GM18505 (cell line): ENCODE results near the gene ARSD.

Experiments
- ATAC-seq: cut with Tn5 transposase; IDR thresholded peaks from one replicate; pipeline ENCODE4 v1.9.1; 2021; ENCODE audit not compliant: unreplicated experiment
- POLR2A ChIP-seq: IDR thresholded peaks from 4 replicates; pipeline ENCODE4 v1.6.1; 2011; ENCODE audit warnings: borderline replicate concordance; ENCODE audit not compliant: insufficient read depth, insufficient read length; ENCODE audit errors: extremely low read depth

Gene ARSD

GRCh38 chrX:2871831-2872230 lies 57.3 kb downstream of the ARSD start:
- TF ChIP-seq POLR2A: no peak
- no peak for ATAC-seq

- no peak for ATAC-seq
- no peak for TF ChIP-seq POLR2A
These were observed 58.5 kb downstream of the ARSD start for GRCh38 chrX:2870650-2871049.

- ATAC-seq: no peak
- TF ChIP-seq POLR2A: no peak
These were observed 61.9 kb downstream of the ARSD start for GRCh38 chrX:2867206-2867605.

GRCh38 chrX:2863646-2864045 lies 65.5 kb downstream of the ARSD start:
- ATAC-seq: no peak
- TF ChIP-seq POLR2A: no peak

GRCh38 chrX:2862404-2862803 lies 66.7 kb downstream of the ARSD start:
- TF ChIP-seq POLR2A: no peak

GRCh38 chrX:2859197-2859797 lies 69.8 kb downstream of the ARSD start:
- no peak for ATAC-seq
- TF ChIP-seq POLR2A: no peak

More at GRCh38 chrX:2862404-2862803, 66.7 kb downstream of the ARSD start:
- ATAC-seq: no peak

- no peak for TF ChIP-seq POLR2A
- ATAC-seq: no peak
These were observed 71.6 kb downstream of the ARSD start for GRCh38 chrX:2857566-2857965.

- no peak for ATAC-seq
- no peak for TF ChIP-seq POLR2A
These were observed 73.4 kb downstream of the ARSD start for GRCh38 chrX:2855761-2856160.

GRCh38 chrX:2854918-2855317 lies 74.2 kb downstream of the ARSD start:
- ATAC-seq: no peak
- TF ChIP-seq POLR2A: no peak
